GM19035 (cell line): Measurements from ENCODE around the gene TMEM169.
"Not testable (repeated sequence)": the region's sequence is repeated elsewhere in the genome, so short reads cannot be mapped to it uniquely, and the experiment has no call there.

Source experiments
- ATAC-seq: cut with Tn5 transposase; IDR thresholded peaks from one replicate; pipeline ENCODE4 v1.9.1; 2021; ENCODE audit not compliant: unreplicated experiment

TMEM169 gene

DNA sequence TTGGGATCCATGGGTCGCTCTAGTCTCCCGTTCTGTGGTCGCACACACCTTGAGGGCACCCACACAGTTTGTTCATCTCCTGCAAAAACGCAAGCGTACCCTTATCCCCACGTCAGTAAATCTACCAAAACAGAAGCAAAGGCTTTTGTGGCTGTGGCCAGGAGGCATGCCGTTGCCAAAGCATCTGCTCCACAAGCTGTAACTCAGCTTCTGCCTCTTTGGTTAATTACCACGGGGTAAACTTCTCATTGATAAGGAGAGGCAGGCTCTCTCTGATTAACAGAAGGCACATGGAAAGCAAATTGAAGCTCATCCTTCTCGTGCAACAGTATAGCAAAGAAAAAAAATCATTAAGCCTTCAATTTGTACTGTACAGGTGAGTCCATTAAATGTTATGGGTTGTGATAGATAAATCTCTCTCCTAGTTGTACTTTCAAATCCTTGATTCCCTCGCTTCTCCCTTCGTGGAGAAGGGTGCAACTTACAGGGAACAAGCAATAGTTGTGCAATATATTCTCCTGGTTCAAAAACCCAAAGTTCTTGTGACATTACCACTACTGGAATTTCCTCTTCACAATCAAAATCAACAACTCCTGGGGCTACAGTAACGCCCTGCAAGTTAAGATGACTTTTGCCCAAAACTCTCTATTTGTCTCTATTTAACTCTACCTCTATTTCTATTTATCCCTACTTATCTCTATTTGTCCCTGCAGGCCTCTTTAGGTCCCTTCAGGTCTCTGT lies 10.4 kb upstream of the TMEM169 start:
- ATAC-seq: no peak

DNA sequence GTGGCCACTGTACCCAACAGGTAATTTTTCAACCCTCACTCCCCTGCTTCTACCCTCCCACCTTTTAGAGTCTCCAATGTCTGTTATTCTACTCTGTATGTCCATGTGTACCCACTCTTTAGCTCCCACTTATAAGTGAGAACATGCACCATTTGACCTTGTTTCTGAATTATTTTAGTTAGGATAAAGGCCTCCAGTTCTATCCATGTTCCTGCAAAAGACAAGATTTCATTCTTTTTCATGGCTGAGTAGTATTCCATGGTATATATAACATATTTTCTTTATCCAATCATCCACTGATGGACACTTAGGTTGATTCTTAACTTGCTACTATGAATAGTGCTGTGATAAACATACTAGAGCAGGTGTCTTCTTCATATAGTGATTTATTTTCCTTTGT lies 9.2 kb upstream of the TMEM169 start:
- ATAC-seq: no peak

DNA sequence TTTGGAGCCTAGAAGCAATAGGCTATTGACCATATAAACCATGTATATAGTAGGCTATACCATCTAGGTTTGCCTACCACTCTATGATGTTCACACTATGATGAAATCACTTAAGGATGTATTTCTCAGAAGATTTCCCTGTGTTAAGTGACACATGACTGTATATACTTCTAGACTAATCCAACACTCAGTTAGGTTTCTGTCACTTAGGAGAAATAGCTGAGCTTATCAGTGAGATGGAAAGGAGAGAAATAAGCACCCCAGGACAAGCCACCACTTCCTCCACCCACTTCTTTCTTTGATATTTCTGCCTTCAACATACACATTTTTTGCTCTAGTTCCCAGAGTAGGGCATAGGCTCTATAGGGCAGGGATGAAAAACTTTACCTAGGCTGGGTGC lies 7.9 kb upstream of the TMEM169 start:
- no peak for ATAC-seq

DNA sequence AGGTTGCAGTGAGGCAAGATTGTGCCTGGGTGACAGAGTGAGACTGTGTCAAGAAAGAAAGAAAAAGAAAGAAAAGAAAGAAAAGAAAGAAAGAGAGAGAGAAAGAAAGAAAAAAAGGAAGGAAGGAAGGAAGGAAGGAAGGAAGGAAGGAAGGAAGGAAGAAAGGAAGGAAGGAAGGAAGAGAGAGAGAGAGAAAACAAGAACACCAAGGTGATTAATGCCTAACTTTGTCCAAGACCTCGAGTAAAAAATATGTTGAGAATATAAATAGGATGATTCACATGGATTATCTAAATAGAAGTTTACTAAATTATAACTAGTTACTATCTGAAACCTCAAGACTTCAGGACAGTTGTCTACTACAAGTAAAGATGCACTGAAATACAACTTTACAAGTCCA lies 7.3 kb upstream of the TMEM169 start:
- ATAC-seq: no peak

DNA sequence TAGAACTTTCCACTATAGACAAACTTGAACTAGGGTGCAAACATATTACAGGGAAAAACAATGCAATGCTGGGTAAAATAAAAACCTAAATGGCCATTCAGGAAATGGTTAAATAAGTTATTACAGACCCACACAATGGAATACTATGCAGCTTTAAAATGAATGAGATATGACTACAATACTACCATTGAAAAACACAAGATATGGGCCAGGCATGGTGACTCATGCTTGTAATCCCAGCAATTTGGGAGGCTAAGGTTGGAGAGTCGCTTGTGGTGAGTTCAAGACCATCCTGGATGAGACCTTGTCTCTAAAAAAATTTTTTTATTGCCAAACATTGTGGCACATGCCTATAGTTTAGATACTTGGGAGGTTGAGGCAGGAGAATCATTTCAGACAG lies 6.9 kb upstream of the TMEM169 start:
- no peak for ATAC-seq

DNA sequence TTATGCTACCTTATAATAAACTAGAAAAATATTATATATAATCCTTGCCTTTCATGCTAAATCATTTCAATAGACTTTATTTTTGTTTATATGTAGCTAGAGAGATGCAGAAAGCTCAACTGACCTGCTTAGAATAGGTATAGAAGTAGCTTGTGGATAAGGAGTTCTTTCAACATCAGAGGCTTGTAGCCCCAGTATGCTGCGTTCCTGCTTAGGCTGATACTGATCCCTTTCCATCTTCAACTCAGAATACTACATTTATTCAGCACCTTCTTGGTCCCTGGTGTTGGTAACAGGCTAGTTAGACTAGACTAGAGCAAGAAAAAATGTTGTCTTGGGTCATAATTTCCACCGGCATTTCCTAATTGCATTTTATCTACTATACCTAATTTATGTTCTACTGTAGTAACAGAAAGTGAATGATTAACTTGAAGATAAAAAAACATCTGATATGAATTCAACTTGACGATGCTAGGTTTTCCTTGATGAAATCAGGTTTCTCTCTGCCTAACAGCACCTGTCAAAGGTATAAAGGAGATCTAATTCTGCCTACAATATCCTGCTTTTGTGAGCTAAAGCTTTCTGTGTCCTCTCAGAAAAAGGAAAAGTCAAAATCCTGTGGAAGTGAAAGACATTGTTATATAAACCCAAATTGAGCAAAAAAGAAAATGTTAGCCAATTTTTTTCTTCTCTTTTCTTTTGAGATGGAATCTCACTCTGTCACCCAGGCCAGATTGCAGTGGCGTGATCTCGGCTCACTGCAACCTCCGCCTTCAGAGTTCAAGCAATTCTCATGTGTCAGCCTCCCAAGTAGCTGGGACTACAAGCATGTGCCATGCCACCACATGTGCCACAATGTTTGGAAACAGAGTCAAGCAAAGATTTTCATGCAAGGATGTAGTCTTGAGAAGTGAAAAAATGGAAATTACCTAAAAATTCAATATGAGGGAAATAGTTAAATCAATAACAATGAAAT lies 5.9 kb upstream of the TMEM169 start:
- ATAC-seq: no peak

DNA sequence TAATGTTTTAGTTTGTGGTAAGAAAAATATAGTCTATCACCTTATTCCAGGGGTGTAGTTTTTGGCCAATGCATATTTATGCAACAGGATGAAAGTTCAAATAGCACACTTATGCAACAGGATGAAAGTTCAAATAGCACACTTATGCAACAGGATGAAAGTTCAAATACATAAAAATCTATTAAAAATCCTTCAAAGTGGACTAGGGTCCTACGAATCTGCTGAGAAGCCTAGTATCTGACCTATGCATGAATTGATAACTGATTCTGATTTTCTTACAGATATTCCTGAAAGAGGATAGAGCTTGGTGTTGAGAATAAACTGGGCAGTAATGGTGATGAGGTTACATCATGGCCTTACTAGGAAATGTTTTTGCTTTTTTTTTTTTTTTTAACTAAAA lies 2.9 kb upstream of the TMEM169 start:
- ATAC-seq: no peak

DNA sequence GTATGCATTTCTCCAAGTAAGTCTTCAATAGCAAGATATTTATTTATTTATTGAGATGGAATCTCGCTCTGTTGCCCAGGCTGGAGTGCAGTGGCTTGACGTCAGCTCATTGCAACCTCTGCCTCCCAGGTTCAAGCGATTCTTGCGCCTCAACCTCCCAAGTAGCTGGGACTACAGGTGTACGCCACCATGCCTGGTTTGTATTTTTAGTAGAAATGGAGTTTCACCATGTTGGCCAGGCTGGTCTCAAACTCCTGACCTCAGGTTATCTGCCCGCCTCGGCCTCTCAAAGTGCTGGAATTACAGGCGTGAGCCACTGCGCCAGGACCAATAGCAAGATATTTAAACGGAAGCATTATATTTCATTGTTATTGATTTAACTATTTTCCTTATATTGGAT lies 1.7 kb upstream of the TMEM169 start:
- ATAC-seq: not testable (repeated sequence)

DNA sequence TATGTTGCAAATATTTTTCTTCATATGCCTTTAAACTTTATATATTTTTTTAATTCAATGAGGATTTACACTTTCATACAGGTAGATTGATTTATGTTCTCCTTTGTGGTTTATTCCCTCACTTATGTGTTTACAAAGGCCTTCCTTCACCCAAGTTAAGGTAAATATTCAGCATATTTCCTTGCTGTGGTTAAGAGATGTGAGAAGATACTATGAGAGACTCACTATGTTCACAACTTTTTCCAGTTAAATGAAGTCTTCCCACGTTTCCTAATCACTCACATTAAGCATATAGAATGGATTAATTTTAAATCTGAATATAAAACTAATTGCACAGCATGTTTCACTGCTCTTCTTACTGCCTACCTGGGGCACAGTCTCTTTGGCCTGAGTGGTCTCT lies 707 bp upstream of the TMEM169 start:
- no peak for ATAC-seq

DNA sequence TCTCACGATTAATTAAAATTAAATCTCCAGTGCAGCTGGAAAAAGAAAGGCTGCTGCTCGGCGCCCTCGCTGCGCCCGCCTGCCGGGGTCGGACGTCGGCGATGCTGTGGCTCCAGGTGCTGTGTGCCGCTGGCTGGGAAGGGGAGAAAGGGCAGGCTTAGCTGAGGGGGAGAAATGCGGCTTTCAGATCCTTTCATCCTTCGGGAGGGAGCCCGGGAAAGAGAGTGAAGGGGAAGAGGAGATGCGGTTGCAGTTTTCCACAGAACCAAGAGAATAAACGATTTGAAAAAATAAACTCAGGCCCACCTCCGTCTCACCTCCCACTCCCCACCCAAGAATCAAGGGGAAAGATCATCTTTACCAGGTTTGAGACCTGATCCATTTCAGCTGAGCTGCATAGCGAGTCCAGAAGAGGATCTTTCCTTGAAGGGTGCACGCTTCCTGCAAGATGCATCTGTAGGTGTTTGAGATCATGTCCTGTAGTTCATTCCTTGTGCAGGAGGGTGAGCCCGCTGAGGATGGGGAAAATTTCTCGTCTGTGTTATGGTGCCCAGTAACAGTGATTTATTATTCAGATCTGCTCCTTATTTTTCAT lies 495 bp downstream of the TMEM169 start:
- peak; percentile 9 for ATAC-seq

DNA sequence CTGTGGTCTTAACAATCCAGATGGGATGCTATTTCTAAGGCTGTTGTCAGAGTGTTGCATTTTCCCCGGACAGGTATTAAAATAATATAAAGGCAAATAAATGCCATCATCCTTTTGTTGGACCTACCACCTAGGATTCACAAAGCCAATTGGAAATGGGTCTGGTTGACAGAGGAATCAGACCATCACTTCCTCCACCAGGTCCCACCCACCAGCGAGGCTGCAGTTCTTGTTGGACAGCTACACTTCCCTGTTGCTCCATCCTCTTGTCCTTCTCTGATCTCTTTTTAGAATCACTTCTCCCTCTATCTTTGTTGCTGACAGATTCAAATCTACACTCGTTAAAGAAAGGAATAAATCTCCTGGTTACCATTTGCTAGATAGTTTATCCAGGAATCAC lies 1.1 kb downstream of the TMEM169 start:
- ATAC-seq: no peak

DNA sequence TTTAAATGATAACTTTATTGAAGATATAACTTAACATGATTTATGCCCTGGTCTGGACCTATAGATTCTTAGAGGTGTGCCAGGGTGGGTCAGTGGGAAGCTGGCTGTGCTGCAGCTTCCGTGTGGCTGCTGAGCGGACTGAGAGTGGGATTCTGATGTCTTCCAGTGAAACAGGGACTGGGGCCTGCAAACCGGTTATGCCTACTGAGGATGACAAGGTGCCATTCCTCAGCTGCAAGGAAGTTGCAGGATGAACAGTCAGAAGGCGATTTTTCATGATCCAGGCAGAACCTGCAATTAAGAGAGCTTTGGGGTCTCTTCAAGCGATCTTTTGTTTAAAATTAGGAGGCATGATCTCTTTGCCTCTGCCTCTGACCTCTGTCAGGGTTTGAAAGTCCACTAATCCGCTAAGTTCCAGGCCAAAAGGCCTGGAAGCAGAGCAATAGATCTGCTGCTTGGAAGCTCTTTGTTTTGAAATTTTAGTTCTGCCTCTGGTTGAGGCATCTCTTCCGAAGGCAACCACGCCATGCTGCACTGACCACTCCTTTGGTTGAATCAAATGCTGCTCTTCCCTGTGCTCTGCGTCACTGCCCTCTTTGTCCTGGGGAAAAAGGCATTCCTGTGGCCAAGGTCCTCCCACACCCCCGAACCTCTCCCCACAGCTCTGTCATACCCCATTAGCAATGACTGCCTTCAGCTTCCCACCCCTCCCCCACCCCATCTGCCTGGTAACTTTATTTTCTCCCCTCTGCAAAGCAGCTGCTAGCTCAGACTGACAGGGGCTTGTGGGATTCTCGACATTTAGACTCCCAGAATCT lies 2.0 kb downstream of the TMEM169 start:
- ATAC-seq: no peak

DNA sequence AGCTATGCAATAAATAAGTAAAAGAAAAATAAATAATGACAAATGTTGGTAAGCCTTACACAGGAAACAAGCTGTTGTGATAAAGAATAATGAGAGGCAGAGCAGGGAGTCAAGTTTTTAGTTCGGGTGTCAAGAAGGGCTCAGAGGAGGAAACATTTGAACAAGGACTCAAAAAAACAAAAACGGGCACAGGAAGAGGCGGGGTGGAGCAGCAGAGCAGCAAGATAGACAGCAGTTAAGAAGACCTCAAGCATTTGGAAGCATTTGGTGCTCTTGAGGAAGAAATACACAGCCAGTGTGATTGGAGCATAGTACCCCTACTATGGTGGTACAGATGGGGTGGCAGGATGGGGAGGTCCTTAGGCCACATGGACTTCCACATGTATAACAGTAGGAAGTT lies 2.8 kb downstream of the TMEM169 start:
- no peak for ATAC-seq

DNA sequence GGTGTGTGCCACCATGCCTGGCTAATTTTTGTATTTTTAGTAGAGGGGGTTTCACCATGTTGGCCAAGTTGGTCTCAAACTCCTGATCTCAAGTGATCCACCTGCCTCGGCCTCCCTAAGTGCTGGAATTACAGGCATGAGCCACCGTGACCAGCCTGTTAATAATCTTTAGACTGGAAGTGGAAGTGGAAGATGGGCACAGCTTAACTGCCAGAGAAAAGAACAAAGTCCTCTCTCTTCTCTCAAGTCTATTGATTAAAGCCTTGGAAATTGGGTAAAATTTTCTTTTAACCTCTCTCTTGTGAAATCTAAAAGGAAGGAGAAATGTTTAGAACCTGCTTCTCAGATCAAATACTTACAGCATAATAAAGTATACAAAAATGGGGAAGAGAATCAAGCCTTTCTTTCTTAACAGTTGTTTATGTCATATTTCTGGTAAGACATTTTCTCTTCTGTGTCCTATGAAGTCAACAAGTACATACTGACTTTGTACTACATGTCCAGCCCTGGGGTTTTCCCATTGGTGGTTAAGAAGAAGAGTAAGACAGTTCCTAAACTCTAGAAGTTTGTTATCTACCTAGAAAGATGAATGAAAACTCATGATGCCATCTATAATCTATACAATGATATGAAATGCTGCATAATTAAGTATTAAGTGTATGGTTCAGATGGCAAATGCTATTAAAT lies 4.6 kb downstream of the TMEM169 start:
- ATAC-seq: no peak

DNA sequence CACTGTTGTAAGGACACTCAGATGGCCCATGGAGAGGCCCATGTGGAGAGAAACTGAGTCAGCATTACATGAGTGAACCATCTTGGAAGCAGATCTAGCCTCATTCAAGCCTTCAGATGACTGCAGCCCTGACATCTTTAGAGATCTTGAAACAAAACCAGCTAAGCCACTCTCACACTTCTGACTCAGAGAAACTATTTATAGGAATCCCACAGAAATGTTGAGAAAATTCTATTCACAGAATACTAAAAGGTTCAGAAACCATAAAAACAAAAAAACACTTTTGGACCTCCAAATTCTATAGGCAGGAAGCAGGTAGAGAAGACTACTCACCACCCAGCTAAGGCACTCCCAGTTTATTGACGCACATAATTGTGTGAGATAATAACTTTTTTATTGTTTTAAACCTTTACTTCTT lies 8.7 kb downstream of the TMEM169 start:
- no peak for ATAC-seq

DNA sequence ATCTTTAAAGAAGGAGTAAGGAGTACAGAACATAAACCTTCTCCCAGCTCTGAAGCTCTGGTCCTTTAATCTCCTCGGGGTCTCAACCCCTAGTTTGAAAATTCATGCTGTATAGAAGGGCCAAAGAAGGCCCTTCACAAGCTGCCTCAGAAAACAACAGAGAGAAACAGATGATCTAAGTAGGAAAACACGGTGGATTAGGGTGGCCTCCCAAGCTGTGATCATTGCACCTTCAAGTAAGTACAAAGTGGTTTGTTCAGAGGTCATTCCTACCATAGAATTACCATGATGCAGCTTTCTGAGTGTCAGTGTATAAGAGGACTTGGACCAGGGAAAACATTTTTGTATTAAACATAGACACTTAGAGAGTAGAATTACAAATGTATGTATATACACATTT lies 10.9 kb downstream of the TMEM169 start:
- no peak for ATAC-seq

DNA sequence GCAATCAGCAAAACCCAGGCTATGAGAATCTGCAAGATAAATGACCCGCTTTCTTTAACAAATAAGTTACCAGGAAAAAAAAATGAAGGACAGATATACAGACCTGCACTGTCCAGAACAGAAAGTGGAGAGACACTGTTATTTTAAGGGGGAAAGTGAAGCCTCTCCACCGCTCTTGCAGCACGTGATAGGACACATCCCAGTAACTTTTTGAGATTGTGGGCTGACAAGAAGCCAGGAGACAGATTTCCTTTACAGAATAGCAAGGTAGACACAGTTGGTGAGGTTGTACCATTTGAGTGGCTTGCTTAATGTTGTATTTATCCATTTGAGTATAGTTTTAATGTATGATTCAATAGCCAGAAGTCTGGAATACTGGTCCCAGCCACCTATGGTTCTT lies 13.0 kb downstream of the TMEM169 start:
- ATAC-seq: no peak

DNA sequence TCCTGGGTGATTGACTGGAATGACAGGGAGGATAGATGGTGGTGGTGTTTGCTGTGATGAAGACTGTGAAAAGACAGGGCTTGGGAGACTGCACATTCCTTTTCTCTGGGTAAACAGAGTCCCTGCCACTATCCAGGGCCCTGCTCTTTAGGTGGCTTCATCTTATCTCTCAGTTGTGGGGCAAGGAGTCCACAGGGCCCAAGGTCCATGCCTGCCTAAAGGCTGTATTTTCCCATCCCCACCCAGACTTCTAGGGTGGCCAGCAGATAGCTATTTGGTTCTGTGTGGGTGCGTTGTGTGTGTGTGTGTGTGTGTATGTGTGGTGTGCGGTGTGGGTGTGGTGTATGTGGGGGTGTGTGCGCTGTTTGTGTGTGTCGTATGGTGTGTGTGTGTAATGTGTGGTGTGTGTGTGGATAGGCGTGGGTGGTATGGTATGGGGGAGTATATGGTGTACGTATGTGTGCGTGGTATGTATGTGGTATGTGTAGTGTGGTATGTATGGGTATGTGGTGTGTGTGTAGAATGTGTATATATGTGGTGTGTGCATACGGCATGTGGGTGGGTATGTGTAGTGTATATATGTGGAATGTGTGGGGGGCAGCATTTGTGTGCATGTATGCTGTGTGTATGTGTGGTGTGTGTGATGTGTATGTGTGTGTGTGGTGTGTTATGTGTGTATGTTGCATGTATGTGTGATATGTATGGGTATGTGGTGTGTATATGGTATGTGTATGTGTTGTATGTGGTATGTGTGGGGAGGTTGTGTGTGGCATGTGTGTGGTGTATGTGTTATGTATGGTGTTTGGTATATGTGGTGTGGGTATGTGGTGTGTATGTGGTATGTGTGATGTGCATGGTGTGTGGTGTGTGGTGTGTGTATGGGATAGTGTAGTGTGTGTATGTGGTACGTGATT lies 17.0 kb downstream of the TMEM169 start:
- no peak for ATAC-seq

DNA sequence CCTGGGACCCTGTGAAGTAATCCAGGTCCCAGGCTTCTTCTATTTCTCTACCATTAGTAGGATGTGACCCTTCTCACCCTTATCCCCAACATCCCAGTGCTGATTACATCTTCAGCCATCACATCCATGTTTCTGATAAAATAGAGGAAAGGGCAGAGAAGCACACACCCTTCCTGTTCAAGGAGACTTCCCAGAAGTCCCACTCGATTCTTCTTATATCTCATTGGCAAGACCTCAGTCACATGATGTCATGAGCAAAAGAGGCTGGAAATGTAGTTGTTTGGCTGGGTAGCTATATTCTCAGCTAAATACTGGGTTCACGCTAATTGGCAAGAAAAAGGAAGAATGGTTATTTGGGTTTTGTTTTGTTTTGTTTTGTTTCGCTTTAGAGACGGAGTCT lies 19.4 kb downstream of the TMEM169 start:
- ATAC-seq: no peak
